HFF-Myc (cell line): ENCODE results near the gene CERK.

ENCODE experiments used
- DNase-seq: peaks from one replicate; pipeline ENCODE4 v3.0.0-alpha.2; 2011; ENCODE audit warnings: low read depth; ENCODE audit errors: extremely low read depth
- H3K4me3 ChIP-seq: replicated peaks from 2 replicates; pipeline ENCODE4 v1.5.1; 2011; ENCODE audit warnings: low read depth, mild to moderate bottlenecking, control low read depth, low read length
- TF ChIP-seq, protein P1 (sequence below): IDR thresholded peaks from 2 replicates; pipeline ENCODE4 v1.5.1; 2012; ENCODE audit warnings: mild to moderate bottlenecking, low read depth, low read length, control low read depth; ENCODE audit errors: missing control alignments

Gene CERK

DNA sequence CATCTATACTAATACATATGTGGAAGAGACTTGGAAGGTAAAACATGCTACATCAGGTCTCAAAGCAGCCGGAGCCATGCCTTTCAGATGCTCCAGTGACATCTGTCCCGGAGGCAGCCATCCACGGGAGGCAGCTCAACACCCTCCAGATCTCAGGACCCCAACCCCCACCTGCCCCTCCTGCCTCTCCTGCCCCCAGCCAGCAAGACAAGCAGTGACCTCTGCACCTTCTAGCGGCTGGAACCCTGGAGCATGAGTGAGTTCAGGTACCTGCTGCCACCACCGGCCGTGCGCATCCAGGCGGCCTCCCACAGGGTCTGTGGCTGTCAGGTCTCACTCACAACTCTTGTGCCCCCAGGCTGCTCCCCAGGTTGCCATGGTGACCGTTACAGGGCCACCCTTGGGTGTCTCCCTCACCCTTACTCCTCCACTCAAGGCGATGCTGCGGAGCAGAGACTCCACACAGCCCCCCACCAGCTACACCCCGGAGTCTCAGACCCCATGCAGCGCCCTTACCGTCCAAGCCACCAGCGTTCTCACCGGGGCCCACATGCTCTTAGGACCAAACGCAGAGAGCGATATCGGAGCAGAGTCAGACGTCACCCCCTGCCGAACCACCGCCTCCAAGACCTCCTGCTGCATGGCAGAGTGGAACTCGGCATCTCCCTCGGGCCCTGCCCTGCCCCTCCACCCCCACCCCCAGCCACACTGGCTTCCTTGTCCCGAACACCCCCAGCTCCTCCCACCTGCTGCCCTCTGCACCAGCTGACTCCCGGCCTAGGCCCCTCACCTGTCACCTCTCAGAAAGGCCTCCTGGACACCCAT lies 34.7 kb downstream of the CERK start:
- TF ChIP-seq, protein P1, sequence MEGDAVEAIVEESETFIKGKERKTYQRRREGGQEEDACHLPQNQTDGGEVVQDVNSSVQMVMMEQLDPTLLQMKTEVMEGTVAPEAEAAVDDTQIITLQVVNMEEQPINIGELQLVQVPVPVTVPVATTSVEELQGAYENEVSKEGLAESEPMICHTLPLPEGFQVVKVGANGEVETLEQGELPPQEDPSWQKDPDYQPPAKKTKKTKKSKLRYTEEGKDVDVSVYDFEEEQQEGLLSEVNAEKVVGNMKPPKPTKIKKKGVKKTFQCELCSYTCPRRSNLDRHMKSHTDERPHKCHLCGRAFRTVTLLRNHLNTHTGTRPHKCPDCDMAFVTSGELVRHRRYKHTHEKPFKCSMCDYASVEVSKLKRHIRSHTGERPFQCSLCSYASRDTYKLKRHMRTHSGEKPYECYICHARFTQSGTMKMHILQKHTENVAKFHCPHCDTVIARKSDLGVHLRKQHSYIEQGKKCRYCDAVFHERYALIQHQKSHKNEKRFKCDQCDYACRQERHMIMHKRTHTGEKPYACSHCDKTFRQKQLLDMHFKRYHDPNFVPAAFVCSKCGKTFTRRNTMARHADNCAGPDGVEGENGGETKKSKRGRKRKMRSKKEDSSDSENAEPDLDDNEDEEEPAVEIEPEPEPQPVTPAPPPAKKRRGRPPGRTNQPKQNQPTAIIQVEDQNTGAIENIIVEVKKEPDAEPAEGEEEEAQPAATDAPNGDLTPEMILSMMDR, result no peak
- DNase-seq, result no peak
- H3K4me3 ChIP-seq, result no peak overlapping the region

DNA sequence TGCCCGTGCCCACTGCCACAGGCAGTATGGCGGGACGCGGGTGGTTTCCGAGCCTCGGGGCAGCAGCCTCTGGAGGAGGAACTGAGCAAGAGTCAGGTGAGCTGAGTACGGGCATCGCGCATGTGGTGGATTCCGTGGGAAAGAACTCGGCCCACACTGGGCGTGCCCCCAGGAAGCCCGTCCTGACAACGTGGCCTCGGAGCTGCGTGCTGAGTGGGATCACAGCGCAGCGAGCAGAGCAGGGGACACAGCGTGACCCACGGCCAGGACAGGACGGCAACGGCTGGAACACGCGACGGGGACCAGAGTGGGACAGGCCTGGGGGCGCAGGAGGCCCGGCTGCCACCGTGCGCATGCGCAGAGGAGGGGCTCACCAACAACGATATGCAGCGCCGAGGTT lies 36.8 kb downstream of the CERK start:
- no peak for DNase-seq
- TF ChIP-seq, protein P1, result no peak
- no peak overlapping the region for H3K4me3 ChIP-seq

DNA sequence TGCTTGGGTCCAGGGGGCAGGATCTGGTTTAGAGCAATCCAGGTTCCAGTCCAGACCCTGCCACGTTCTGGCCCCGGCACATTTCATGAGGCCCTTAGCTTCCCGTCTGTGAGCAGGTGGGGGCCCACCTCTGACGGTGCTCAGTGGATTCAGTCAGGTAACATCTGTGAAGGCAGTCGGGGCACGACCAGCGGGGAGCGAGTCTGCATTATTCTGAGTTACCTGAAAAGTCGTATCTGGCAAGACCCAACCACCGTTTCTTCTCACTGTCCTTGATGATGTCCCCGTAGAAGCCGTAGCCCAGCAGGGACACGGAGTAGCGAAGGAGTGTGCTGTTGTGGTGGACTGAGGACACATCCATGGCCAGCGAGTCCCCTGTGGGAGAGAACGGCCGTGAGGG lies 39.0 kb downstream of the CERK start:
- TF ChIP-seq, protein P1, result no peak
- no peak for DNase-seq

DNA sequence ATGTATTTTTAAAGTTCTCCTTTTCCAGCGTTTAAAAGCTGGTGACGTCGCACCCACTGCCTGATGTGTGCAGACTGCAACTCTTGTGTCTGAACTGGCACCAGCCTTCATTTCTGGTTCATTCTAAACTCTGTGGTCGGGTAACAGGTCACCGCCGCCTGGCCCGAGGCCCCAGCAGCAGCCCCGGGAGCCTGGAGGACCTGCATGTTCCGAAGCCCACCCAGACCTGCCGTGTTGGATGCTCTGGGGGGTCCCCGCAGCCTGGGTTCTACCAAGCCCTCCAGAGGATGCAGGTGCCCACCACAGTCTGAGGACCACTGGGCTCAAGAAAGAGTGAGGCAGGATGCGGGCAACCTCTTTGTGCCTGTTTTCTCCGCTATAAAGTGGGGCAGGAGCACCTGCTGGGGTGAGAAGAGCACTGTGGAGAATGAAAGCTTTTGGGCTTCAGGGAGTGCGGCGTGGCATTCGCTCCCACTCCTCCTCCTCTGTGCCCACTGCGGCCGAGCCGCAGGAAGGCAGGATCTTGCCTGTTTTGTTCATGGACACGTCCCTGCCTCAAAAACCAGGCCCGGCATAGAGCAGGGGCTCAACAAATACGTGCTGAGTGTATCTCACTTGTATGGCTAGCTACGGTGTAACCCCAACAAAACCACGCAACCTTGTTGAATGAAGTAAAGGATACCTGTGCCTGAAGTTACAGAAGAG lies 40.1 kb downstream of the CERK start:
- TF ChIP-seq, protein P1, result no peak
- H3K4me3 ChIP-seq, result no peak overlapping the region
- DNase-seq, result no peak

More for the DNA sequence above, 39.0 kb downstream of the CERK start:
- no peak overlapping the region for H3K4me3 ChIP-seq

DNA sequence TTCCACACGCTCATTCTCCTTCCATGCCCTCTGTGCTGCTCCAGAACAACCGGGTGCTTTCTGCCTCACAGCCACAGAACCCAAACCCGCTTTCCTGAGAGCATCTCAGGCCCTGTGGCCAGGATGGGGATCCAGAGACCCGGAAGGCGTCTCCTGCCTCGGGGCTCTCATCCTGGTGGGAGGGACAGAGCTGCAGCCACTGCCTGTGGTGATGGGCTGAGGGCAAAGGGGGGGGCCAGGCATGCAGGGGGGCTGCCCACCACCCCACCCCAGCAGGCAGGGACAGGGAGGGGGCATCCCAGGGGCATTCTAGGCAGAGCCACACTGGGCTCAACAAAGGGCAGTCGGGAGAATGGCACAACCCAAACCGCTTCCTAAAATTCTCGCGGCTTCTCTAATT lies 41.4 kb downstream of the CERK start:
- DNase-seq, result no peak
- H3K4me3 ChIP-seq, result no peak overlapping the region
- TF ChIP-seq, protein P1, result no peak

DNA sequence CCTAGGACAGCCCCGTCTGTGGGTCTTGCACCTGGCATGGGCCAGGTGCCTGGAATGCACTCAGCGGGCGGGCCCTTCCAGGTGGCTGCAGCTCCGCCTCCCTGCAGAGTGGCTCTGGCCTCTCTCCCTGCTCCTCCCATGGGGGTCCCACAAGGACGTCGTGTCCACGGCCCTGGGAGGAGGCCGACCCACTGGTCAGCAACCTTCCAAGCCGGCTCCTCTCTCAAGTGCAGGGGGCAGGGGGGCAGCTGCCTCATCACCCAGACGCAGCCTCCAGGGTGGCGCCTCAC lies 41.9 kb downstream of the CERK start:
- no peak overlapping the region for H3K4me3 ChIP-seq
- no peak for DNase-seq
- TF ChIP-seq, protein P1, result no peak
